Measurements from ENCODE around the gene ZNF524.
"Not testable (repeated sequence)": the region's sequence is repeated elsewhere in the genome, so short reads cannot be mapped to it uniquely, and the experiment has no call there.

The ZNF524 gene

GRCh38 chr19:55581823-55582223 lies 18.3 kb upstream of the ZNF524 start:
- DNase-seq: no peak

- not testable (repeated sequence) for DNase-seq
Measured at GRCh38 chr19:55582284-55582683, 17.8 kb upstream of the ZNF524 start.

GRCh38 chr19:55583897-55584296 lies 16.2 kb upstream of the ZNF524 start:
- DNase-seq: not testable (repeated sequence)

- no peak for DNase-seq
Measured at GRCh38 chr19:55584871-55585270, 15.2 kb upstream of the ZNF524 start.

- DNase-seq: no peak
Measured at GRCh38 chr19:55585658-55586339, 14.3 kb upstream of the ZNF524 start.

GRCh38 chr19:55586976-55587668 lies 13.0 kb upstream of the ZNF524 start:
- peak; percentile 65 for DNase-seq

- no peak for DNase-seq
Measured at GRCh38 chr19:55588738-55589137, 11.3 kb upstream of the ZNF524 start.

- no peak for DNase-seq
Measured at GRCh38 chr19:55590109-55590508, 10.0 kb upstream of the ZNF524 start.

GRCh38 chr19:55590617-55591016 lies 9.5 kb upstream of the ZNF524 start:
- no peak for DNase-seq

GRCh38 chr19:55591555-55591954 lies 8.5 kb upstream of the ZNF524 start:
- DNase-seq: no peak

GRCh38 chr19:55592391-55593090 lies 7.5 kb upstream of the ZNF524 start:
- DNase-seq: no peak

- DNase-seq: no peak
Measured at GRCh38 chr19:55593096-55593772, 6.9 kb upstream of the ZNF524 start.

GRCh38 chr19:55594996-55595545 lies 5.0 kb upstream of the ZNF524 start:
- no peak for DNase-seq

- no peak for DNase-seq
Measured at GRCh38 chr19:55596304-55596703, 3.8 kb upstream of the ZNF524 start.

GRCh38 chr19:55597501-55597921 lies 2.6 kb upstream of the ZNF524 start:
- no peak for DNase-seq

- DNase-seq: no peak
Measured at GRCh38 chr19:55598034-55598433, 2.1 kb upstream of the ZNF524 start.

GRCh38 chr19:55598719-55599467 lies 1.2 kb upstream of the ZNF524 start:
- DNase-seq: peak; percentile 83

- peak; percentile 89 for DNase-seq
Measured at GRCh38 chr19:55599468-55599841, 633 bp upstream of the ZNF524 start, which contains the start of gene FIZ1. Gene FIZ1, minus strand, starts transcription at chr19:55599517. Its CDS starts 1,652 bp downstream, at chr19:55597865.

GRCh38 chr19:55600662-55601028 lies 557 bp downstream of the ZNF524 start:
- no peak for DNase-seq

- no peak for DNase-seq
Measured at GRCh38 chr19:55601084-55601483, 996 bp downstream of the ZNF524 start.

GRCh38 chr19:55602104-55603001 lies 2.3 kb downstream of the ZNF524 start:
- DNase-seq: no peak

Data from GOT3 (cell line).